Subcutaneous adipose tissue (tissue), 4 donors: ENCODE data around the gene DGKB. TPM values are rescaled to one million over a fixed set of nuclear protein-coding genes. Genes with fewer than 3 reads are reported as not detected.

ENCODE experiments used
- total RNA-seq, 4 donors: library from RNA; depleted of rRNA; stranded (reverse); fragments of >200 nt; gene quantifications; one replicate each; pipeline ENCODE4 v1.1.0, GENCODE V29; 2016
- TF ChIP-seq, protein P1 (sequence below): fragments of 450-650 bp; IDR thresholded peaks from one replicate; pipeline ENCODE4 v1.5.1; 2016; ENCODE audit warnings: low read depth, mild to moderate bottlenecking, control low read depth, antibody characterized with exemption, moderate library complexity

Gene DGKB
- total RNA-seq, 4 donors from 2014 or later, result 0.17 TPM; not detected in 3

- TF ChIP-seq, protein P1, sequence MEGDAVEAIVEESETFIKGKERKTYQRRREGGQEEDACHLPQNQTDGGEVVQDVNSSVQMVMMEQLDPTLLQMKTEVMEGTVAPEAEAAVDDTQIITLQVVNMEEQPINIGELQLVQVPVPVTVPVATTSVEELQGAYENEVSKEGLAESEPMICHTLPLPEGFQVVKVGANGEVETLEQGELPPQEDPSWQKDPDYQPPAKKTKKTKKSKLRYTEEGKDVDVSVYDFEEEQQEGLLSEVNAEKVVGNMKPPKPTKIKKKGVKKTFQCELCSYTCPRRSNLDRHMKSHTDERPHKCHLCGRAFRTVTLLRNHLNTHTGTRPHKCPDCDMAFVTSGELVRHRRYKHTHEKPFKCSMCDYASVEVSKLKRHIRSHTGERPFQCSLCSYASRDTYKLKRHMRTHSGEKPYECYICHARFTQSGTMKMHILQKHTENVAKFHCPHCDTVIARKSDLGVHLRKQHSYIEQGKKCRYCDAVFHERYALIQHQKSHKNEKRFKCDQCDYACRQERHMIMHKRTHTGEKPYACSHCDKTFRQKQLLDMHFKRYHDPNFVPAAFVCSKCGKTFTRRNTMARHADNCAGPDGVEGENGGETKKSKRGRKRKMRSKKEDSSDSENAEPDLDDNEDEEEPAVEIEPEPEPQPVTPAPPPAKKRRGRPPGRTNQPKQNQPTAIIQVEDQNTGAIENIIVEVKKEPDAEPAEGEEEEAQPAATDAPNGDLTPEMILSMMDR, result no peak
Observed at GRCh38 chr7:14503623-14504022, 398.9 kb downstream of the DGKB start.

GRCh38 chr7:14501436-14501835 is 401.1 kb downstream of the DGKB start:
- TF ChIP-seq, protein P1, result no peak

DNA sequence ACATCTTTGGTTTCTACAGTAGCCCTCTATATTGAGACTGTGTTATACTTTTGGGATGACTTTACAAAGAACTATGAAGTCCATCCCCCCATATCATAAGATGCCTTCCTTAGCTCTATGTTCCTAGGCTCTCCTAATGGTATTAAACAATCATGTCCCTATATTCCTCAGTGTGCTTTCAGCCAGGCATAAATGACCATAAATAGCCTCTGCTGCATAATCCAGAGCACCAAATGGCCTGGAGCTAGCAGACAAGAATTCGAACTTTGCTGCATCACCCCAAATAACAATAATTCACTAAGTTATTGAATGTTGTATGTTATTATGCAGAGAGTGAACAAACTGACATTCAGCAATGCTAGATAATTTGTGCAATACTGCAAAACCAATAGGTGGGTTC is 405.2 kb downstream of the DGKB start:
- TF ChIP-seq, protein P1, result no peak

GRCh38 chr7:14495633-14496032 is 406.9 kb downstream of the DGKB start:
- TF ChIP-seq, protein P1, result no peak

DNA sequence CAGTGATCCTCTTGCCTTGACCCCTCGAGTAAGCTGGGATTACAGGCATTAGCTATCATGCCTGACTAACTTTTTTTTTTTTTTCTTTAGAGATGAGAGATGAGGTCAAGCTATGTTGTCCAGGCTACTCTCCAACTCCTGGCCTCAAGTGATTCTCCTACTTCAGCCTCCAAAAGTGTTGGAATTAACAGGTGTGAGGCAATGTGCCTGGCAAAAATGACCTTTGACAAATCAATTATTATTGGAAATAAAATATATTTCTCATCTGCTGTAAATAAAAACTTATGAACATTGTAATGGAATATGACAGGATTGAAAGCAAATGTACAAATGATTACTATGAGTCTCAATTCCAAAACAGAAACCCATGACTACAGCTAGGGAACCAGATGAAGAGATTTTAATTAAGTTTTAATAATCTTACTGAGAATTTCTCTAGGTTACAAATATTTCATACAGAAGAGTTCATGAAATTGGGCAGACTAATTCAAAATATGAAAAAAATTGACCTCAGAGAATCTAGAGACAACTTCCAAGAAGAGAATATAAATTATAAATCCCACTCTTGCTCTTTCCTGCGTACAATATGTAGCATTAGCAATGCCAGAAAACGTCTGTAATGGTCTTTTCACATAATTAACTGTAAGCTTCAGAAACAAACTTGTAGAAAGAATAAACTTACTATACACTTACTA is 414.7 kb downstream of the DGKB start:
- TF ChIP-seq, protein P1, result no peak

DNA sequence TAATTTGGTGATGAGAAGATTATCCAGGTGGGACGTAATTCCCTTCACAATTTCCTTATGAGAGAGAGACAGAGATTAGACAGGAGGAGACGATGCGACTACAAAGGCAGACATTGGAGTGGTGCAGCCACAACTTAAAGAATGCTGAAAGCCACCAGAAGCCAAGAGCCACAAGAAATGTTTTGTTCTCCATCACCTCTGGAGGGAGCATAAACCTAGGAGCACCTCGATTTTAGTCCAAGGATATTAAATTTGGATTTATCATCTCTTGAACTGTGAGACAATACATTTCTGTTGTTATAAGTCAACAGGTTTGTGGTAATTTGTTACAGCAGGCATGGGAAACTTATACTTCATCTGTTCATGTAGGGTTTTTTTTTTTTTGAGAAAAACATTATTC is 418.9 kb downstream of the DGKB start:
- TF ChIP-seq, protein P1, result no peak

GRCh38 chr7:14480281-14480680 is 422.3 kb downstream of the DGKB start:
- TF ChIP-seq, protein P1, result no peak
